ENCODE results near the gene RUNX1.
"Not testable (repeated sequence)": the region's sequence is repeated elsewhere in the genome, so short reads cannot be mapped to it uniquely, and the experiment has no call there.

The RUNX1 gene

DNA sequence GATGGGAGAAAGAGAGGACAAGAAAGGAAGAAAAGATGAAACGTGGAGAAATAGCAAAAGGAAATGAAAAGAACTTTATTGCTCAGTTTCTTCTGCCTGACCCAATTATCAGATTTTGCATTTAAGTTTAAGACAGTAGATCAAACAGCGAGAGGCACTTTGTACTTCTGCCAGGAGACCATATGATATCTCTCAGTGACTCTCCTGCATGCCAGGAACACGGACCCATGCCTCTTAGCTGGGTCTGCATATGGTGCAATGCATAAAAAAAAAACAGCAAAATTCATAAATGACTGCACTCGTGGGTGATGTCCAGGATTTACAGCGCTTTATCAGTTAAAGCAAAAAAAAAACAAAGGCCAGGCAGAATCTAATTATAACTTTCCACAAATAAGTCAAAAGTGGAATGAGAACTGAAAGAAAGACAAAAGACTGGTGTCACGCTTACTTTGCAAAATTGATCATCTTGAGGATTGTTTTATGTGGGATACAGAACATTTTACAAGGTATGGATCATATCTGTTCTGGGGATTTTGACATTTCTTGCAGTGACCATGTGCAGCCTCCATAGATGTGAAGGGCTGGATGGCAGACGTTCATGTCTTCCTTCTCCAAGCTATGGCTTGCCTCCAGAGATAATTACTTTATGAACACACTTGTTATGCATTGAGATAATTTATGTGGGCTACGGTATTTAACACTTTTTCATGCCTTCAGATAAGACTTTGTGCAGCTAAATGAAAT is 79.5 kb downstream of the RUNX1 start:
- Histone ChIP-seq H3K36me3 (ENCODE audit: low read depth) (no peaks in the 10 kb centered on the region), H3K9me3 (ENCODE audit: severe bottlenecking) (no peaks in the 10 kb centered on the region), H3K27ac (ENCODE audit: poor library complexity, severe bottlenecking) (no peak overlapping the region), H3K4me1 (ENCODE audit: insufficient read depth, poor library complexity, severe bottlenecking) (peaks cover 12% of the 10 kb centered on the region), H3K4me3 (ENCODE audit: severe bottlenecking) (no peak overlapping the region), H3K27me3 (ENCODE audit: insufficient read depth, poor library complexity, severe bottlenecking) (no peaks in the 10 kb centered on the region)
- TF ChIP-seq, protein P1, sequence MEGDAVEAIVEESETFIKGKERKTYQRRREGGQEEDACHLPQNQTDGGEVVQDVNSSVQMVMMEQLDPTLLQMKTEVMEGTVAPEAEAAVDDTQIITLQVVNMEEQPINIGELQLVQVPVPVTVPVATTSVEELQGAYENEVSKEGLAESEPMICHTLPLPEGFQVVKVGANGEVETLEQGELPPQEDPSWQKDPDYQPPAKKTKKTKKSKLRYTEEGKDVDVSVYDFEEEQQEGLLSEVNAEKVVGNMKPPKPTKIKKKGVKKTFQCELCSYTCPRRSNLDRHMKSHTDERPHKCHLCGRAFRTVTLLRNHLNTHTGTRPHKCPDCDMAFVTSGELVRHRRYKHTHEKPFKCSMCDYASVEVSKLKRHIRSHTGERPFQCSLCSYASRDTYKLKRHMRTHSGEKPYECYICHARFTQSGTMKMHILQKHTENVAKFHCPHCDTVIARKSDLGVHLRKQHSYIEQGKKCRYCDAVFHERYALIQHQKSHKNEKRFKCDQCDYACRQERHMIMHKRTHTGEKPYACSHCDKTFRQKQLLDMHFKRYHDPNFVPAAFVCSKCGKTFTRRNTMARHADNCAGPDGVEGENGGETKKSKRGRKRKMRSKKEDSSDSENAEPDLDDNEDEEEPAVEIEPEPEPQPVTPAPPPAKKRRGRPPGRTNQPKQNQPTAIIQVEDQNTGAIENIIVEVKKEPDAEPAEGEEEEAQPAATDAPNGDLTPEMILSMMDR (IDR thresholded peaks at IDR 0.05; ENCODE audit: poor library complexity, severe bottlenecking) = no peak
- no peak for DNase-seq (ENCODE audit: low spot score)
- no peak for ATAC-seq (ENCODE audit: low read depth)

DNA sequence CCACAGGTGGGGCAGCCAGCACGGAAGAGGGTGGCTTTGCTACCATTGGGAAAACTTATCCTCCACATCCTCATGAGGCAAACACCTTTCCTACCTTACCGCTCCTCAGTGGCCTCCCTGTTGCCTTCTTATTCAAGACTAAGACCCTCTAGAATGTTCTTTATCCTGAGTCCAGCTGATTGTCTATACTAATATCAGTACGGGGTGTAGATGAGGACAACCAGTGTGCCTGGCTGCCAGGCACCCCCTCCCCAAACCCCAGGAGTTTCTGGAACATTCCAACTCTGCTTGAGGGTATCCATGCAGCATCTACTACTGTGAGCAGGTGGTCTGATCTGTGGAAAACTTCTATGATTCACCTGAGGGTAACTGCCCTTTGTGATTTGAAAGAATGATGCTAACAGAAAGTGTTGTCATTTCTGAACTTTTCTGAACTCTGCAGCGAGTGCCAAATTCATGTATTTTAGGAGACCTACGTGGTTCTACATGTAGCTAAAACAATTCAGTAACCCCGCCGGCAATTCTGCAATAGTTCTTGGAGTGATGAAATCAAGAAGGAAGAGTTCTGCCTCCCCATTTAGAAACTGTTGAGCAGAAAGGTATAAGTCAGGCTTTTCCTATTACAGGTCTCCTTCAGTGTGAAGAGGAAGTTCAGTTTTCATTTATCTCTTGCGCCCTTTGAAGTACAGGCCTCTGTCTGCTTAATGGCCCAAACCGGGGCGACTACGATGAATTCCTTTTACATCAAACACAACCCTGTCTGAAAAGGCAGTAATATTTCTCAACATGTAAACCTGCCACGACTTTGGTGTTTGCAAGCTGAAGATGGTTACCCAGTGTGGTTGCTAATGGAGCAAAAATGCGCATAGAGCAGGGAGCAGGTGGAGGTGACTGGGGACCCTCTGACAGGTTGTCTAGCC is 80.4 kb downstream of the RUNX1 start:
- Histone ChIP-seq H3K36me3 (ENCODE audit: low read depth) (no peaks in the 10 kb centered on the region), H3K4me1 (ENCODE audit: insufficient read depth, poor library complexity, severe bottlenecking) (peaks cover 15% of the 10 kb centered on the region), H3K27me3 (ENCODE audit: insufficient read depth, poor library complexity, severe bottlenecking) (no peaks in the 10 kb centered on the region), H3K9me3 (ENCODE audit: severe bottlenecking) (no peaks in the 10 kb centered on the region), H3K4me3 (ENCODE audit: severe bottlenecking) (no peak overlapping the region), H3K27ac (ENCODE audit: poor library complexity, severe bottlenecking) (no peak overlapping the region)
- ATAC-seq (ENCODE audit: low read depth) (no peak), DNase-seq (ENCODE audit: low spot score) (no peak)
- TF ChIP-seq, protein P1 (IDR thresholded peaks at IDR 0.05; ENCODE audit: poor library complexity, severe bottlenecking) = no peak

DNA sequence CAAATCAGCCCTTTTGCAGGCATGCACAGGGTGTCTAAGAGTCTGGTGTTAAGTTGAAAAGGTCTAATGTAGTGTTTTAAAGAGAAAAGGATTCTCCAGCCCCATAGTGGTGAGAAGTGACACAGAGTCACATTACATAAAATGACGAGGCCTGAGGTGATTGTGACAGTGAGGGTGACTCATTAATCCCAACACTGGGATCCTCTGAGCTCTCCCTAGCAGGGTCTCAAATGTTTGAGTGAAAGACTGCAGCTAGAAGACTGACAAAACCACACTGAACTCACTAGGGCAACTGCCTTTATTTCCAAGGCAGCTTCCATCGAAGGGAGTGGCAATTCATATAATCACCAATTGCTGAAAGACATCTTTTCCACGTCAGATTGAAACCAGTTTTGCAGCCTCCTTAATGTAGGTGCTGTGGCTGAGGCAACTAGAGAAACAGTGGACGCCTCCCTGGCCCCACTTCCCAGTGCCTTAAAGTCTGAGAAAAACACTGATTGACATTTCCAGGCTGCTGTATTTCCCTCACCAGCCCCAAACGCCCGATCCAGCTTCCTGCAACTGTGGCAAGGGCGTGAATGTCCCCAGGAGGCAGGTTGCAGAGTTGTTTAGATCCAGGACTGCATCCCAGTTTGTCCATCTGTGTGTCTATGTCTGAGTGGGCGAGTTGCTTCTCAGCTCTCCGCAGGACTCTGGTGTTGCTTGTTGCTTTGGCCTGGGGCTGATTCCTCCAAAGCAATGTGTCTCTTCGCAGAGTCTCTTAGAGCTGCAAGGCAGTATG is 81.4 kb downstream of the RUNX1 start:
- DNase-seq (ENCODE audit: low spot score) (no peak), ATAC-seq (ENCODE audit: low read depth) (no peak)
- H3K4me3 ChIP-seq (ENCODE audit: severe bottlenecking) = no peak overlapping the region
- TF ChIP-seq, protein P1 (IDR thresholded peaks at IDR 0.05; ENCODE audit: poor library complexity, severe bottlenecking) = no peak
- no peak overlapping the region for H3K27ac ChIP-seq (ENCODE audit: poor library complexity, severe bottlenecking)
- H3K9me3 ChIP-seq (ENCODE audit: severe bottlenecking) = no peaks in the 10 kb centered on the region
- no peaks in the 10 kb centered on the region for H3K36me3 ChIP-seq (ENCODE audit: low read depth)
- no peaks in the 10 kb centered on the region for H3K27me3 ChIP-seq (ENCODE audit: insufficient read depth, poor library complexity, severe bottlenecking)
- peaks cover 15% of the 10 kb centered on the region for H3K4me1 ChIP-seq (ENCODE audit: insufficient read depth, poor library complexity, severe bottlenecking)

DNA sequence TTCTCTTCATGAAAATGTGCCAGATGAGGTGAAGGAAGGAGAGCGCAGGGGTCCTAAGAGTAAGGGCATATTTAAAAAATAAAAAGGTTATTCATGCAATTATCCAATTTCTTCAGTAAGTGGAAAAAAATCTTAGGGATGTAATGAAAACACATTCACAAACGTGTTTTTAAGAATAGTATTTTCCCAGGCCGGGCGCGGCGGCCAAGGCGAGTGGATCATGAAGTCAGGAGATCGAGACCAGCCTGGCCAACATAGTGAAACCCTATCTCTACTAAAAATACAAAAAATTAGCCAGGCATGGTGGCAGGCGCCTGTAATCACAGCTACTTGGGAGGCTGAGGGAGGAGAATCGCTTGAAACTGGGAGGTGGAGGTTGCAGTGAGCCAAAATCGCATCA is 82.2 kb downstream of the RUNX1 start:
- H3K27me3 ChIP-seq (ENCODE audit: insufficient read depth, poor library complexity, severe bottlenecking); H3K9me3 ChIP-seq (ENCODE audit: severe bottlenecking); H3K27ac ChIP-seq (ENCODE audit: poor library complexity, severe bottlenecking); H3K4me3 ChIP-seq (ENCODE audit: severe bottlenecking); H3K36me3 ChIP-seq (ENCODE audit: low read depth); DNase-seq (ENCODE audit: low spot score); ATAC-seq (ENCODE audit: low read depth): not testable (repeated sequence)
- H3K4me1 ChIP-seq (ENCODE audit: insufficient read depth, poor library complexity, severe bottlenecking) = peaks cover 15% of the 10 kb centered on the region

Data from RWPE2 (cell line).